HG03159 (cell line): ENCODE results near the gene TRAF1.

Experiments
- ATAC-seq: cut with Tn5 transposase; IDR thresholded peaks from one replicate; pipeline ENCODE4 v1.9.1; 2021; ENCODE audit warnings: mild to moderate bottlenecking, moderate library complexity; ENCODE audit not compliant: unreplicated experiment

Gene TRAF1

GRCh38 chr9:120924698-120925534, 1.7 kb downstream of the TRAF1 start:
- ATAC-seq, result no peak

GRCh38 chr9:120923620-120924328, 2.8 kb downstream of the TRAF1 start:
- no peak for ATAC-seq

- ATAC-seq, result no peak
These were observed 4.0 kb downstream of the TRAF1 start for GRCh38 chr9:120922404-120923195.

- ATAC-seq, result no peak
These were observed 4.9 kb downstream of the TRAF1 start for GRCh38 chr9:120921661-120922181.

- ATAC-seq, result no peak
These were observed 5.8 kb downstream of the TRAF1 start for GRCh38 chr9:120920806-120921178.

GRCh38 chr9:120919843-120920805, 6.5 kb downstream of the TRAF1 start:
- no peak for ATAC-seq

- no peak for ATAC-seq
These were observed 7.4 kb downstream of the TRAF1 start for GRCh38 chr9:120918931-120919842.

- no peak for ATAC-seq
These were observed 8.4 kb downstream of the TRAF1 start for GRCh38 chr9:120917929-120918762.

- ATAC-seq, result no peak
These were observed 9.4 kb downstream of the TRAF1 start for GRCh38 chr9:120916991-120917880.

GRCh38 chr9:120916588-120916987, 10.0 kb downstream of the TRAF1 start:
- no peak for ATAC-seq

GRCh38 chr9:120915854-120916470, 10.6 kb downstream of the TRAF1 start:
- ATAC-seq, result no peak

GRCh38 chr9:120914953-120915352, 11.6 kb downstream of the TRAF1 start:
- ATAC-seq, result no peak

- no peak for ATAC-seq
These were observed 12.2 kb downstream of the TRAF1 start for GRCh38 chr9:120914396-120914795.

GRCh38 chr9:120913647-120914264, 12.8 kb downstream of the TRAF1 start:
- ATAC-seq, result no peak

GRCh38 chr9:120912958-120913646, 13.5 kb downstream of the TRAF1 start:
- ATAC-seq, result no peak
